ENCODE data around the gene OTULINL.

The OTULINL gene

DNA sequence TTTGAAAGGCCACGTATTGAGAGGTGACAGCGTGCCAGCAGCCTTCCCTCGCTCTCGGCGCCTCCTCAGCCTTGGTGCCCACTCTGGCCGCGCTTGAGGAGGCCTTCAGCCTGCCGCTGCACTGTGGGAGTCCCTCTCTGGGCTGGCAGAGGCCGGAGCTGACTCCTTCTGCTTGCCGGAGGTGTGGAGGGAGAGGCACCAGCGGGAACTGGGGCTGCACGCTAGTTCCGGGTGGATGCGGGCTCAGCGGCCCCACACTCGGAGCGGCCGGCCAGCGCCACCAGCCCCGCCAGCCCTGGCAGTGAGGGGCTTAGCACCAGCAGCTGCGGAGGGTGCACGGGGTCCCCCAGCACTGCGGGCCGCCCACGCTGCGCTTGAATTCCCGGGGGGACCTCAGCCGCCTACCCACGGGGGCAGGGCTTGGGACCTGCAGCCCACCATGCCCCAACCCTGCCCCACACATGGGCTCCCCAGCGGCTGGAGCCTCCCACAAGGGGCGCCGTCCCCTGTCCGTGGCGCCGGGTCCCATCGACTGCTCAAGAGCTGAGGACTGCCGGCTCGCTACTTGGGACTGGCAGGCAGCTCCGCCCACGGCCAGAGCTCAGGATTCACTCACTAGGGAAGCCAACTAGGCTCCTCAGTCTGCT lies 4.4 kb upstream of the OTULINL start:
- DNase-seq: no peak

DNA sequence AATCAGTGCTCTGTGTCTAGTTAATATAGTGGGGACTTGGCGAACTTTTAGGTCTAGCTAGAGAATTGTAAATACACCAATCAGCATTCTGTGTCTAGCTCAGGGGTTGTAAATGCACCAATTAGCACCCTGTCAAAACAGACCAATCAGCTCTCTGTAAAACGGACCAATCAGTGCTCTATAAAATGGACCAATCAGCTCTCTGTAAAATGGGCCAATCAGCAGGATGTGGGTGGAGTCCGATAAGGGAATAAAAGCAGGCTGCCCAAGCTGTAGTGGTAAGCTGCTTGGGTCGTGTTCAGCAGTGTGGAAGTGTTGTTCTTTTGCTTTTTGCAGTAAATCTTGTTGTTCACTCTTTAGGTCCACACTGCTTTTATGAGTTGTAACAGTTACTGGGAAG lies 3.6 kb upstream of the OTULINL start:
- DNase-seq: no peak

DNA sequence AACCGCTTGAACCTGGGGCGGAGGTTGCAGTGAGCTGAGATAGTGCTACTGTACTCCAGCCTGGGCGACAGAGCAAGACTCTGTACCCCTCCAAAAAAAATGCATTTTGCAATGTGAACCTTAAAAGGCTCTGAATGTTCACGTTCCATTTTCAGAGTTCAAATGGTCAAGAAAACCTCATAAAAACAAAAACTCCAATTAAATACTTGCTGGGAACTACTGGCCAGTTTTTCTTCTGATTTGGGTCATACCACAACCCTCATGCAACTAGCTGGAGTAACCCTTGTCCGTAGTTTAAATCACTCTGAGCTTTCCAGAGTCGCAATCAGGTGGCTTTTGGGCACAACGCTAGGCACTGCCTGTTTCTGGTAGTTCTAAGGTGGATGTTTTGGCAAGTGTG lies 2.3 kb upstream of the OTULINL start:
- no peak for DNase-seq

DNA sequence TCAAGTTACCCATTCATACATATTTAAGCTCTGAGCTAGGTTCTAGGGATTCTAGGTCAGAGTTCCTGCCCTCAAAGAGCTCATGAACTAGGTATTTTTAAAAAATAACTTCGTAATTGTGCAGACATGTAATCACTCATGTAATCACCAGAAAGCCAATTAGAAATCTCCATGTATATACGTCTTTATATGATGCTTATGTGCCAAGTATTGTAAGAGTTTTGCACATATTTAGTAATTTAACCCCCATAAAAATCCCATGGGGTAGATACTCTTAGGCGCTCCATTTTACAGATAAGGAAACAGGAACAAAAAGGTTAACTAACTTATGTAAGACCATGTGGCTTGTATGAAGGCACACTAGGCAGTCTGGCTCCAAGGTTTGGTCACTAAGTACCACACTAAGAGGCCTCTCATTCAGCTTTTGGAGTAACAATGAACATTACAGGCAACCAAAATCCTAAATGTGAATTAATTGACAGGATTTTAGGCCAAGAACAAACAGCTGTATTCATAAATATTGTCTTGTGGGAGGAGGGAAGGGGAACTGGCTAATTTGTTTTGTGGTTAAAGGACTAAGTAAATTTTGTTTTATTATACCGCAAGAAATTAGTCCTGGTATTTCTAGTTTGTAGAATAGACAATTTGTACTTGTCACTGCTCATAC lies 1.7 kb upstream of the OTULINL start:
- DNase-seq: no peak

DNA sequence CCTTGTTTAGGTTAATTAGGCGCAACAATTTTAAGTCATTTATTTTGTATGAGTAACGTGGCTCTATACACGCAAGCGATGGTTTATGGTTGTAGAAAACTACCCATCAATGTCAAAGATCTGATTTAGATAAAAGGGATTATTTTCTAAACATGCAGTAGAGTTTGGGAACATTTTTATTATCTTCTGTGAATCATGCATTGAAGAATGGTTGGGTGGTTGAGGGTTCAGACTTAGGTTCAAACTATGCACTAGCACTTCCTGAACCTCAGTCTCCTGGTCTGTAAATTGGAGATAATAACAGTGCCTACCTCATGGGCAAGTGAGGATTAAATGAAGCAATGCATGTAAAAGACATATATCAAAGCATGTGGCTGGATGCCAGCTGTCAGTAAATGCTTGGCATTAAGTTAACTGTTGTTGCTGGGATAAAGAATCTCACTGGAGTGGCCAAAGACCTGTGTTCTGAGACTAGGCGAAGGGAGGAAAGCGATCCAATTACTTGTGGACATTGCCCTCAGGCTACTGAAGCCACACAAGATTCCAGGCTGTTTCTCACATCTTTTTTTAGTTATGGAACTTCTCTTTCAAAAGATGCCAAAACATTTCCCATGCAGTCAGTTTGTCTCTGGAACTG lies 1.1 kb upstream of the OTULINL start:
- no peak for DNase-seq

DNA sequence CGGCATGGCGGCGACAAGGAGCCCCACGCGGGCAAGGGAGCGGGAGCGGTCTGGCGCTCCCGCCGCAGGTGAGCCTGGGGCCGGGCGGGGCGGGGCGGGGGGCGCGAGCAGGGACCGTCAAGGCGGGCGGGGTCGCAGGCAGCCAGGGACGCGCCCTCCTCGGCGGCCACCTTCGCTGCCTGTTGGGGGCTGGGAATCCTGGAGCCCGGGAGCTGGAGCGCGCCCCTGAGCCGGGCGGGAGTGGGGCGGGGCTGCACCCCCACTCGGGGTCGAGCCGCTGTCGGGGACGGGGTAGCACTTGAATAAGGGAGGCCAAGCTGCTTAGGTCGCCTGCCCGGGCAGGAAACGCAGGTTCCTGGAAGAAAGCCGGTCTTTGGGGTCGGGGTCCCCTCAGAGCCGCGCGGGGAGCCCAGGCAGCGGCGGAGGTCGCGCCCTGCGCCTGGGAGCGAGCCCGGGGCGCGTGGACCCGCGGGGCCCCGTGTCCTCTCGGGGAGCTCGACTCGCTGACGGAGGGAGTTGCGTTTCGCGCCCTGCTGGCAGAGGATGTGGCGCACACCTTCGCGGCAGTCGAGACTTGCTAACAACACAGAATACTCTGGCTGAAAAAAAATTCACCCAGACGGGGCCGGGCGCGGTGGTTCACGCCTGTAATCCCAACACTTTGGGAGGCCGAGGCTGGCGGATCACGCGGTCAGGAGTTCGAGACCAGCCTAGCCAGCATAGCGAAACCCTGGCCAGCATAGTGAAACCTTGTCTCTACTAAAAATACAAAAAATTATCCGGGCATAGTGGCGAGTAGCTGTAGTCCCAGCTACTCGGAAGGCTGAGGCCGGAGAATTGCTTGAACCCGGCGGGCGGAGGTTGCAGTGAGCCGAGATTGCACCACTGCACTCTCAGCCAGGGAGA lies 552 bp downstream of the OTULINL start:
- no peak for DNase-seq

DNA sequence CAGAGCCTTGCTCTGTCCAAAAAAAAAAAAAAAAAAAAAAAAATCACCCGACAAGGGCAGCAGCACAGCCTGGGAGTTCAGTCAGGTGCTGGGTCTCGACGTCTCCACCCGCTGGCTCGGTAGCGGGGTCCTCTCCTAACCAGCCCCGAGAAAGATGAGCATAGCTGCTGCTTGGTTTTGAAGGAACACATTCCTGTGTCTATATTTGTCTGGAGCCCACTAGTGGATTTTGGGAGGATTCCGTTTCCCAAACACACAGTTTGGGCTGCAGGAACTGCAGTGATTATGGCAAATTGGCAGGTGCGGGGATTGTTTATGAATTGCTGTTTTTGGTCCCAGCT lies 1.2 kb downstream of the OTULINL start:
- no peak for DNase-seq

DNA sequence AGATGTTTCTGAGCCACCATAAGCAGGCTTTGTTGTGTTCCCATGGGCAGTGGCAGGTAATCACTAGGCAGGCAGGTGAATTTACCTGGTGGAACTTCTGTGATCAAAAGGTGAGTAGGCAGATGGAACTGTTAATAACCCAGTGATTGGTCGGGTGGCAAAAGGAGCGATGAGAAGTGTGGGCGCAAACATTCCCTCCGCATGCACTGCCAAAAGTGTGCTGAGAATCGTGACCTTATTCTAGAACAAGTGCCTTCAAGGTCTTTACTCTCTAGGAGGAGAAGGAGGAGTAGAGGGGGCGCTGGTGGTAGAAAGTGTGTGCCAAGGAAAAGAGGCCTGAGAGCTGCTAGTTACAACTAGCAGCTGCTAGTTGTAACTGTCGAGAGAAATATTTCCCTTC lies 3.3 kb downstream of the OTULINL start:
- no peak for DNase-seq

DNA sequence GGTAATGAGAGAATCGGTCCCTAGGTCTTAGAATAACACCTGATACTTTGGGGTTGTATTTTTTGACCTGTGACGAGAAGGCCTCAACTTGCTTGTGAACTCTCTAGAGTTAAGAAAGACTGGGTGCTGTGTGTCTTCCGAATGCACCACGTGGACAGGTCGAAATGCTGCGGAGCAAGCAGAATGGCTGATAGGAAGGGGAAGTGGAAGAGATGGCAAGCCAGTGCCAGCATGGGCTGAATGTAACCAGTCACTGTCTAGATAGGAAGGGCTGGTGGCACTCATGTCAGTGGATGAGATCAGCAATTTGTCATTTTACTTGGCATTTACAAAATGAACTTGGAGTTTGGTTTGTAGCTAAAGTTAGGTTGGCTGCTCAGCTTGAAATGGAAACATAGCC lies 5.6 kb downstream of the OTULINL start:
- no peak for DNase-seq

DNA sequence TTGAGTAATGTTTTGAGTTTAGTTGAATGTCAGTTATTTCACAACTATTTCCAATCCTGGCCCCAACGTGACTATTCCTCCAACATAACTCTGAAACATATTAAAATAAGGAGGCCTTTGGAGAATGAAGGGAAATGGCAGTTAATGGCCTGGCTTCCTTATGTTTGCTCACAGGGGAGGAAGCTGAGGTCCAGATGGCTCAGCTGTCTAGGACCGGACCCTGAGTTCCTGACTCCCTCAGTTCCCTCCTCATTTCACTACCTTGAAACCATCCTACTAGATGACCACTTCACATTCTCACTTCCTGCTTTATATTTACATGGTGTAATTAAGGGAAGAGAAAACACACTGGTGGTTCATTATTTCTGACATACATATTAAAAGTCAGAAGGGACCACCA lies 6.6 kb downstream of the OTULINL start:
- no peak for DNase-seq

DNA sequence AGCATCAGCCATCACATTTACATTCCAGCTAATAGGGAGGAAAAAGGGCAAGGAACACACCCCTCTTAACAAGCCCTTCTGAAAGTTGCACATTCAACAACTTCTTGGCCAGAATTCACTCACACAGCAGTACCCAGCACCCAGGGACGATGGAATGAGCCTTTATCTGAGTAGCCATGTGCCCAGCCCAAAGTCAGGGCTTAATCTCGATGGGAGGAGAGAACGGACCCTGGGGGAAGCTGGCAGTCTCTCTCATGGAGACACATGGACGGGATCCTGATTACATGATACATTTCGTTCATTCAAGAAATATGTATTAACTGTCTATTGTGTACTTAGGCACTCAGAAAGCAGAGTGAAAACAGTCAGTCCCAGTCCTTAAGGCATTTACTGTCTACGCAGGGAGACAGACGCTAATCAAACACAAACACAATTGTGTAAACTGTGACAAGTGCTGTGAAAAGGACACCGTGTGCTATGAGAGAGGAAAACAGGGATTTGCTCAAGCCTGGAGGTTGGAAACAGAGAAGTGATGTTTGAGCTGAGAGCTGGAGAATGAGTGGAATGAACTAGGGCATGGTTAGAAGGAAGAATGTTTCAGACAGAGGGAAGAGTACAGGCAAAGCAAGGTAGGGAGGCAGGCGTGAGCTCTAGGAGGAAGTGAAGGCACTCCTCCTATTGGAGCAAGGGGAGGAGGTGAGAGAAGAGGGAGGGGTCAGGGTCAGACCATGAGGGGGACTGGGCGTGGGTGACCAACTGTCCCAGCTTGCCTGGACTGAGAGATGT lies 7.4 kb downstream of the OTULINL start:
- no peak for DNase-seq

DNA sequence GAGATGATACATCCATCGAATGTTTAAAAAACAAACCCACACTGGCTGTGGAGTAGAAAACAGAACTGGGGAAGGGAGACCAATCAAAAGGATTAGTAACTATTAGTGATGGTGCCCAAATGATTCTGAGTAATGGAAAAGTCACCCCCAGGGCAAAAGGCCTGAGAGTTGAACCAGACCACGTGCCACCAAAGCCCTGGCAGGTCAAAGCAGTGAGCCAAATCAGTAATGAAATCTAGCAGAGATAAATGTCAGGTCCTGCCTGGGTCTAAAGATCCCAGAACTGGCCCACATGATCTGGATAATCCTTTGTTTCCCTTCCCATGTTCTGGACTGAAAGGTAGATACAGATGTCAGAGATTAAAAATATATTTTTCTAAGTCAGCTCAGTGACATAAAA lies 9.4 kb downstream of the OTULINL start:
- DNase-seq: no peak

DNA sequence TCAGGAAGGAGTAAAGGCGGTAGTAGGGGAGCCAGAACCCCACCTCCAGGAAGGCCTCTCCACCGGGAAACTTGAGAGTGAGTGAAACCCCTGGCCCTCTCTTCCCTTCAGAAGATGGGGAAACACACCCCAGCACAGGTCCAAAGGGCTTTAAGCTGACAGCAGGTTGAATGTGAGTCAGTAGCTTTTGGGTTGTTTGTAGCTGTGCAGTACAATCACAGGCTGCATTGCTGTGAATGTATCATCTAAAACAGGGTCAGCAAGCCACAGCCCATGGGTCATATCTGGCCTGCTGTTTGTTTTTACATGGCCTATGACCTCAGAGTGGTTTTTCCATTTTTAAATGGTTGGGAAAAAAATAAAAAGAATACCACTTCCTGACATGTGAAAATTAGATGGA lies 10.0 kb downstream of the OTULINL start:
- DNase-seq: no peak

DNA sequence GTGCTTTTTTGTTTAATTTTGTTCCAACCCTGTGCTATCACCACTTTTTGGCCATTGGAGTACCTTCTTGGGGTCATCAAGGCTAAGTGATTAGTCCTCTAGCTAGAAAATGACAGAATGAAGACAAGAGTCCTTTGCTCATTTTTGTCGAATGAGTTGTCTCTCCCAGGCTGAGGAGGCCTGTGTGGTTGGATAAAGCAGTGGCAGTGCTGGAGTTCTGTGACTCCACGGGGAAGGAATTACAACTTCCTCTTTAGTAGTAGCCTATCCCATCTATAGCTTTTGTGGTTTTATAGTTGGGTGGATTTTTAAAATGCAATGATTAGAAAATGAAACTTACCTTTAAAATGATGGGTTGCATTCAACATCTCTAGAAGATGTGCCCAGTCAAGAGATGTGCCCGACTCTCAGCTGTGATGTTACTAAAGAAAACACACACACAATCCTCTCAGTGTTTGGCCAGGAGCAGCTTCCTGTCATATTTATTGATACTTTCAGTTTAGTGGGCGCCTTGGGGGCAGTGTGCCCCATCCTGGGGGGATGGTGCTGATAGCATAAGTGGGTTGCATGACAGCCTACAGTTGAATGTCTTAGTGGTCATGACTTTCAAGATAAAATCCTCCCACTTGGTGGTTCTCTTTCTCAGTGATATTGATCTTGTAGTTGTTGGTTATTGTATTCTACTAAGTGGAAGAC lies 11.9 kb downstream of the OTULINL start:
- no peak for DNase-seq

DNA sequence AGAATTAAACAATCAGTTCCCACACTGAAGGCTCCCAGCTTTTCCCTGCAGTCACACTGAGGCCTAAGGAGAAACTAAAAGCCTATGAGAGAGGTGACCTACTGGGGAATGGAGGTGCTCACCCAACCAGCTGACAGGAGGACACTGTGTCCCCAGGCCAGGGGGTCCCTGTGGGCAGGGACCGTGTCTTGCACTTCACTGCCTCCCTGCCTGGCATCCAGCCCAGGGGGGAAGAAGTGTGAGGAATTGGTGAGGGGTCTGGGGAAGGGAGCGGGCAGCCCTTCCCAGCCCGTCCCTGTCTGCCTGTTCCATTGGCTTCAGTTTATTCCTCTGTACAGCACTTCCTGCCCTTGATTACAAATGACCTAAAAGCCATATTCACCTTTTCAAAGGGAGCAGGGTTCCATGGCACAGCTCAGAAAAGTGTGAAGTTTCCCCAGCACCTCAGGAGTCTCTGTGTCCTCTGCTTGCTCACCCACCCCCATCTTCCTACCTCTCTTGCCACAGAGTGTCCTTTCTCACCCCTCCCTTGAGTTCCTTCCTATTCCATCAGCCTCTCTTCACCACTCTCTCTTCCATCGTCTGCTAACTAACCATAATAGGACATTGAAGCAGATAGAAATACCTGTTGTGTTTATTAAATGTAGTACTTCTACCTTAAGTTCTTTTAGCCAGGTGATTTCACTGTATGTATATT lies 12.9 kb downstream of the OTULINL start:
- DNase-seq: no peak

DNA sequence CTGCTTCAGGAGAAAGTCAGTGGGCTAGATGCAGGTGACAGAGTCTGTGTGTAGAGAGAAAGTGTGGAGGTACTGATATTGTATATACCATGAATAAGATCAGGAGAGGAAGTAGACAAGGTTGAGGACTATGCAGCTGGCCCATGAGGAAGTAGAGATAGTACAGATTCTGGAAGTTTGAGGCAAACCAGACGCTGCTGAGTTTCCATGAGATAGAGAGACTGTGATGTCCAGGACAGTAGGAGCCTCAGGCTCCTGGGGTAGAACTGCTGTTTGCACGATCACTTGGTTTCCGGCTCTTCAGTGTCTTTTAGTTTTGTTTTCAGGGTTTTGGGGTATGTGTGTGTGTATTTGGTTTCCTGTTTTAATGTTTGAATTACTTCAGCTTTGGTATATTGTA lies 13.6 kb downstream of the OTULINL start:
- DNase-seq: no peak

DNA sequence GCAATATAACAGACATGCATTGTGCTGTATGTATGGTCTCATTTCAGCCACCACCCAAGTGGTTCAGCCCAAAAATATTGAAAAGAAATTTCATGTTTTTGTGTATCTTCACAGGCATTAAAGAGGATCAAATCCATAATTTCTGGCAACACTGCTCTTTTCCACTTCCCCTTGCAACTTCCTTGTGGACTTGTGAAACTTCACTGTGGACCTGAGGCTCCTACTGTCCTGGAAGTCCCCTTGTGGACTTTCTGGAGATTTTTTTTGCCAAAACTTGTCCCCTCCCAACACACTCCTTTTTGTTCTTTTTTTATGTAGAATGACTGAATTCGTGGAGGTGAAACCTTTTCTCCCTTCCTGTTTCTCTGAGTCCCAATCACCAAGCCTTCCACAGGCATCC lies 14.3 kb downstream of the OTULINL start:
- no peak for DNase-seq

DNA sequence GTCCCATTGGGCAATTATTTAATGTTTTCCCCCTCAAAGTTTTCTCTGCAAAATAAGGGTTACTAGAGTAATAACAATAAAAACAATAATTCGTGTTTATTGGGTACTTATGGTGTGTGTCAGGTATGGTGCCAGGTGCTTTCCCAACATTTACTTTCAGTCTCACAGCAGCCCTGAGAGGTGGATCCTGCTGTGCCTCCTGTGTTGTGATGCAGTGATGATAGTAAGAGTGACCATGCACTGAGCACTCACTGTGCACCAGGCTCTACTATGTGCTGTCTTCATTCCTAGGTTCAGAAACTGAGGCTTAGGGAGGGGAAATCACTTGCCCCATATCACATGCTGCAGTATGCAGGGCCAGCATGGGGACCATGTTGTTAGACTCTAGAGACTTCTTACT lies 15.5 kb downstream of the OTULINL start:
- DNase-seq: no peak

DNA sequence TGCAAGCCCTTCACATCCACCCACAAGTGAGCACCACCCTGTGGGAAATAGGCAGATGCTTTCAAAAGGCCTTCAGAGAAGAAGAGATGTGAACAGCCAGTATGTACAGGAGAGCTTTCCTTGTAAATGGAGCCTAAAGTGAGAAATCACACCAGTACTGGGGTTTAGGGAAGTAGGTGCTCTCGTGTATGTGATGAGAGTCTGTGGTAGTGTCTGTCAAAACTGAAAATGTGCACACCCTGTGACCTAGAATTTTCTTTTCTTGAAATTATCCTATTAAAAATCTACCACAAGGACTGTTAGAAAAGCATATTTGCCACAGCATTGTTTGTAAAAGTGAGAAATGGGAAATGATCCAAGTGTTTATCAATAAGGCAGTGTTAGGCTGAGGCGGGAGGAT lies 16.6 kb downstream of the OTULINL start:
- no peak for DNase-seq

DNA sequence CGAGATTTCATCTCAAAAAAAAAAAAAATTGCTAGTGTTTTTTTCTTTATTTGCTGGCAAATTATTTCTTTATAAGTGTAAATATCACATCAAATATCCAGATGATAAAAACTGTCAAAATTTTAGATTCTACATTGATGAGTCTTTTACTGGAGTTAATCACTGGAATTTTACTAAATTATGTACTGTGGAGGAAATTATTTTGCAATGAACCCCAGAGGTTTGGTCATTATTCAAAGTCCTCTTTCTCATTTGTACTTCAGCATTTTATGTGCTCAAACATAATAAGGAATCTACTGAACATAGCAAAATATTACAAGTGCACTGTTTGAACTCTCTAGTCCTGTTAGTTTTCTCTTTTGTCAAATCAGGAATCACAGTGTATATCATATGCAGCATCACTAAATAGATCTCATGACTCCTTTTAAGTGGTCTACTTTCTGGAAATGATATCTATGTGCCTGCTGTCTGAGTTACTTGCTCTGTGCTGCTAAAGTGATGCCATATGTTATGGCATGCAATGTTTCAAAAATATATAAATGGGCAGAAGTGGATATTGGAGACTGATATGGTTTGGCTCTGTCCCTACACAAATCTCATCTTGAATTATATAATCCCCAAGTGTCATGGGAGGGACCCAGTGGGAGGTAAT lies 18.0 kb downstream of the OTULINL start:
- no peak for DNase-seq

DNA sequence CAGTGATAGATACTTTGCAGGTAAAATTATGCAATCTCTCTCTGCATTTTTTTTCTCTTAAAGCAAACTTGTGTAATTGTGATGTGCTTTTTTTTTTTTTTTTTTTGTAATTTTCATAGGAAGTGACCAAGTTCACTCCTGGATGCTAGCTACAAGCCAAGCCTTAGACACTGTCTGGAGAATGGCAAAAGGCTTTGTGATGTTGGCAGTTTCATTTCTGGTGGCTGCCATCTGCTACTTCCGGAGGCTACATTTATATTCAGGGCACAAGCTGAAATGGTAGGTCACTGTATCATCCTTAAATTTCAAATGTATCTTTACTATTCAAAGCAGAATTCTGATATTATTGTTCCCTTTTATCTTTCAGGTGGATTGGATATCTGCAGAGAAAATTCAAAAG lies 19.3 kb downstream of the OTULINL start:
- DNase-seq: no peak
